H1 (cell line): ENCODE measurements around the gene QSOX2. TPM values are rescaled to one million over a fixed set of nuclear protein-coding genes. Genes with fewer than 3 reads are reported as not detected.

Source experiments
- CTCF ChIA-PET: fragments of 300-600 bp; sonication (Branson Sonifier 250); formaldehyde crosslinking; loops from one replicate; lab custom pipeline; 2021; ENCODE audit not compliant: partially characterized antibody; lab: Charles Lee
- POLR2A ChIA-PET: fragments of 300-600 bp; sonication (Branson Sonifier 250); formaldehyde crosslinking; loops from one replicate; lab custom pipeline; 2021; ENCODE audit warnings: inconsistent platforms; ENCODE audit not compliant: partially characterized antibody; lab: Charles Lee
- DNase-seq, 2 experiments: peaks; one replicate each; pipeline versions ENCODE4 v3.0.0 to v3.0.0-alpha.2; 2010 to 2022; ENCODE audit warnings: low spot score in 2 of 2, low read depth in 1 of 2, mixed read lengths in 1 of 2
- FAIRE-seq: peaks from 2 replicates; lab custom pipeline; 2011; peaks lifted over from hg19 to GRCh38; lab: Jason Lieb, UNC
- H2AFZ ChIP-seq: 2 replicates; pipeline ENCODE4 v1.8.1; 2012; ENCODE audit warnings: low read length, inconsistent platforms
- H2AK5ac ChIP-seq: 2 replicates; pipeline ENCODE4 v1.6.1; 2013; ENCODE audit warnings: low read depth, low read length
- H2BK120ac ChIP-seq: replicated peaks from 2 replicates; pipeline ENCODE3; 2013; ENCODE audit warnings: low read depth, low read length, inconsistent platforms
- H2BK12ac ChIP-seq: 2 replicates; pipeline ENCODE4 v1.6.1; 2013; ENCODE audit warnings: low read depth, low read length
- H2BK15ac ChIP-seq: 2 replicates; pipeline ENCODE4 v1.6.1; 2013; ENCODE audit warnings: low read length
- H2BK20ac ChIP-seq: 2 replicates; pipeline ENCODE4 v1.6.1; 2013; ENCODE audit warnings: low read length
- H2BK5ac ChIP-seq: 2 replicates; pipeline ENCODE4 v1.6.1; 2013; ENCODE audit warnings: low read depth, low read length
- H3K14ac ChIP-seq: 2 replicates; pipeline ENCODE4 v1.6.1; 2013; ENCODE audit warnings: inconsistent platforms; ENCODE audit not compliant: insufficient read length
- H3K18ac ChIP-seq: 2 replicates; pipeline ENCODE4 v1.6.1; 2013; ENCODE audit warnings: low read length; ENCODE audit errors: extremely low read depth
- H3K23ac ChIP-seq: 2 replicates; pipeline ENCODE4 v1.6.1; 2013; ENCODE audit warnings: inconsistent platforms; ENCODE audit not compliant: insufficient read length
- H3K23me2 ChIP-seq: 2 replicates; pipeline ENCODE4 v1.6.1; 2013; ENCODE audit warnings: low read depth, low read length
- H3K27ac ChIP-seq: 2 replicates; pipeline ENCODE4 v1.6.1; 2011; ENCODE audit warnings: low read depth, low read length, inconsistent platforms
- H3K27me3 ChIP-seq, 4 experiments: replicated peaks in 1 of 4; 1 replicate in 1 of 4; 2 replicates in 3 of 4; pipeline versions ENCODE4 v1.6.1 to v1.8.1; 2011 to 2013; ENCODE audit warnings: low read length in 3 of 4, mild to moderate bottlenecking in 3 of 4, inconsistent platforms in 2 of 4, mixed read lengths in 2 of 4, moderate library complexity in 1 of 4; ENCODE audit not compliant: control insufficient read depth in 3 of 4, insufficient read depth in 3 of 4; ENCODE audit errors: extremely low read depth in 1 of 4
- H3K36me3 ChIP-seq, 4 experiments: 2 replicates each; pipeline versions ENCODE4 v1.6.1 to v1.8.1; 2011 to 2013; ENCODE audit warnings: mild to moderate bottlenecking in 4 of 4, low read length in 3 of 4, moderate library complexity in 2 of 4, control low read depth in 1 of 4, inconsistent platforms in 1 of 4; ENCODE audit not compliant: insufficient read depth in 4 of 4, control insufficient read depth in 2 of 4
- H3K4ac ChIP-seq: replicated peaks from 2 replicates; pipeline ENCODE3; 2013; ENCODE audit warnings: low read length, low read depth, mixed read lengths, inconsistent platforms; ENCODE audit not compliant: insufficient read length
- H3K4me1 ChIP-seq, 4 experiments: replicated peaks in 1 of 4; 1 replicate in 1 of 4; 2 replicates in 3 of 4; pipeline versions ENCODE4 v1.6.1 to v1.8.1; 2011 to 2013; ENCODE audit warnings: low read length in 3 of 4, inconsistent platforms in 2 of 4, mixed read lengths in 1 of 4; ENCODE audit not compliant: insufficient read depth in 4 of 4, control insufficient read depth in 3 of 4
- H3K4me2 ChIP-seq, 2 experiments: 2 replicates each; pipeline versions ENCODE4 v1.6.1 to v1.8.1; 2011 to 2013; ENCODE audit warnings: low read depth in 2 of 2, low read length in 2 of 2, control low read depth in 1 of 2, inconsistent platforms in 1 of 2, mild to moderate bottlenecking in 1 of 2; ENCODE audit not compliant: insufficient read depth in 1 of 2
- H3K4me3 ChIP-seq, 4 experiments: fragments of 200-600, 300-600 bp in 1 of 4; sonication (generic), shearing (Covaris generic), sonication (Bioruptor Twin) in 1 of 4; 2 replicates each; pipeline versions ENCODE4 v1.5.1 to v1.8.1; 2011 to 2016; ENCODE audit warnings: low read length in 4 of 4, low read depth in 3 of 4, control low read depth in 2 of 4, inconsistent platforms in 2 of 4, mild to moderate bottlenecking in 2 of 4, mixed read lengths in 1 of 4, moderate library complexity in 1 of 4; ENCODE audit not compliant: insufficient read depth in 2 of 4; ENCODE audit errors: extremely low read depth in 1 of 4
- H3K56ac ChIP-seq: replicated peaks from 2 replicates; pipeline ENCODE3; 2013; ENCODE audit warnings: low read depth, mild to moderate bottlenecking, mixed read lengths, low read length, inconsistent platforms; ENCODE audit not compliant: insufficient read length
- H3K79me1 ChIP-seq: 2 replicates; pipeline ENCODE4 v1.6.1; 2013; ENCODE audit warnings: low read depth, low read length, control low read depth
- H3K79me2 ChIP-seq, 2 experiments: 2 replicates each; pipeline versions ENCODE4 v1.6.1 to v1.8.1; 2012 to 2013; ENCODE audit warnings: low read length in 2 of 2, mild to moderate bottlenecking in 2 of 2, inconsistent platforms in 1 of 2; ENCODE audit not compliant: insufficient read depth in 2 of 2, control insufficient read depth in 1 of 2
- H3K9ac ChIP-seq, 4 experiments: replicated peaks in 1 of 4; 1 replicate in 1 of 4; 2 replicates in 3 of 4; pipeline versions ENCODE4 v1.6.1 to v1.8.1; 2011 to 2013; ENCODE audit warnings: low read depth in 3 of 4, low read length in 3 of 4, control low read depth in 2 of 4, mild to moderate bottlenecking in 2 of 4, moderate library complexity in 2 of 4, inconsistent platforms in 1 of 4; ENCODE audit errors: extremely low read depth in 1 of 4
- H3K9me3 ChIP-seq, 2 experiments: 2 replicates each; pipeline versions ENCODE4 v1.6.1 to v1.8.1; 2012 to 2013; ENCODE audit warnings: mild to moderate bottlenecking in 2 of 2, moderate library complexity in 2 of 2, control low read depth in 1 of 2, inconsistent platforms in 1 of 2, low read depth in 1 of 2, low read length in 1 of 2, mixed read lengths in 1 of 2; ENCODE audit not compliant: insufficient read depth in 2 of 2
- H4K20me1 ChIP-seq, 2 experiments: replicated peaks in 1 of 2; 2 replicates each; pipeline versions ENCODE3 to v1.8.1; 2011 to 2013; ENCODE audit warnings: inconsistent platforms in 2 of 2, low read length in 2 of 2, mild to moderate bottlenecking in 1 of 2; ENCODE audit not compliant: insufficient read depth in 2 of 2, control insufficient read depth in 1 of 2
- H4K5ac ChIP-seq: 2 replicates; pipeline ENCODE4 v1.6.1; 2013; ENCODE audit warnings: low read length, low read depth, mixed read lengths, inconsistent platforms; ENCODE audit not compliant: insufficient read length
- H4K8ac ChIP-seq: 2 replicates; pipeline ENCODE4 v1.8.0; 2013; ENCODE audit warnings: mild to moderate bottlenecking, moderate library complexity, low read length, inconsistent platforms; ENCODE audit not compliant: insufficient read depth; ENCODE audit errors: extremely low read depth
- H4K91ac ChIP-seq: replicated peaks from 2 replicates; pipeline ENCODE3; 2013; ENCODE audit warnings: low read length, mixed read lengths, inconsistent platforms; ENCODE audit not compliant: insufficient read length
- CTBP2 ChIP-seq: IDR thresholded peaks from 2 replicates; pipeline ENCODE4 v1.7.0; 2011; ENCODE audit warnings: borderline replicate concordance, mild to moderate bottlenecking, moderate library complexity, mixed read lengths, low read length; ENCODE audit not compliant: insufficient read depth, insufficient read length
- NRF1 ChIP-seq: IDR thresholded peaks from 2 replicates; pipeline ENCODE4 v1.6.1; 2011; ENCODE audit warnings: mild to moderate bottlenecking, low read depth, low read length, improper control_type of control experiment
- RNF2 ChIP-seq: fragments of 200-900, 300-1000 bp; sonication (generic); IDR thresholded peaks from 2 replicates; pipeline ENCODE4 v1.7.1; 2016; ENCODE audit warnings: borderline replicate concordance, low read depth, mild to moderate bottlenecking, antibody characterized with exemption, low read length; ENCODE audit not compliant: poor library complexity, severe bottlenecking; ENCODE audit errors: missing control alignments
- WGBS, 2 experiments: shearing (Covaris generic) in 1 of 2; methylation state at CpG; one replicate each; pipeline versions ENCODE4 v1.1.6 to v1.1.7; 2013 to 2015; ENCODE audit warnings: low lambda C conversion rate in 2 of 2, mixed read lengths in 2 of 2, inconsistent platforms in 1 of 2, low coverage in 1 of 2, missing lambda C conversion rate in 1 of 2; ENCODE audit not compliant: insufficient replicate concordance in 2 of 2, insufficient coverage in 1 of 2, insufficient read length in 1 of 2; ENCODE audit errors: extremely low coverage in 1 of 2, missing lambda C conversion rate in 1 of 2; 5-methylcytosine and 5-hydroxymethylcytosine counted together
- polyA plus RNA-seq, 7 experiments: library from polyadenylated mRNA; depleted of rRNA in 3 of 7; stranded (reverse) in 5 of 7; unstranded in 2 of 7; fragments of >200 nt in 5 of 7; fragments of 200-250 nt in 2 of 7; gene quantifications; 1 replicate in 5 of 7; 2 replicates in 1 of 7; 4 replicates in 1 of 7; pipeline versions ENCODE4 v1.2.1 to v1.2.3, GENCODE V29; 2011 to 2013; ENCODE audit warnings: missing spikeins in 2 of 7, mixed read lengths in 2 of 7
- total RNA-seq: library from RNA; stranded (reverse); fragmentation: NEBNext Ultra II Directional; extraction: Animal tissue kit (Norgen Biotek cat#: 25700); gene quantifications from 2 replicates; pipeline ENCODE4 v1.2.1, GENCODE V29; 2021

Gene QSOX2
- total and polyA plus RNA-seq, 2 of the 8 experiments (the other 6 are each of a cell fraction or from before 2014, with no cell fraction given) = 18.0 to 28.6 TPM

DNA sequence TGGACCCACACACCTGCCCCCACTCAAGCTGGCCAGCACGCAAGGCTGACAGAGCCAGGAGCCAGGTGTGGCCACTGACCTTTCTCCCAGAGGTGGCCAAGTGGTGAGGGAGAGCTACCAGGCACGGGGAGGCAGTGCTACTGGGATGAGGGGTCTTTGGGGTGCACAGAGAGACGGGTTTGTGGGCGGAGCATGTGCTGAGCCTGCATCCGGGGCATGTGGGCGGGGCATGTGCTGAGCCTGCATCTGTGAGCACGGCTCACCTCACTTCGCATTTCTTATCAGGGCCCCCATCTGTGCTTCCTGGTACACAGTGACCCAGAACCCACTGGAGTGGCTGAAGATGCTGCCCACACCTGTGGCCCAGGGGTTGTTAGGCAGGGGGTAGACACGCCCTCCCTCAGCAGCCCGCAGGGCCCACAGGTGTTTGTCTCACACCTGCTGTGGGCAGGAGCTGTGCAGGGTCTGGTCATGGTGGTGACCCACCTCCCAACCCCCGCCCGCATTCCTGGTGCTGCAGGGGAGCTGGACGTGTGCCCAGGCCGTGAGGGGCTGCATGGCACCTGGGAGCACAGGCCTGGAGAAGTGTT lies 36.8 kb upstream of the QSOX2 start:
- Histone ChIP-seq H3K14ac (no peak overlapping the region), H3K23me2 (no peaks in the 10 kb centered on the region), H3K36me3 (no peaks in the 10 kb centered on the region), H3K9ac (no peak overlapping the region), H2BK20ac (no peak overlapping the region), H2AK5ac (no peak overlapping the region; the same call in 1 of the 2 replicates), H2BK15ac (no peak overlapping the region; the same call in 1 of the 2 replicates), H3K4me2 (no peak overlapping the region), H2AFZ (no peak overlapping the region), H4K20me1 (no peaks in the 10 kb centered on the region), H4K8ac (peak overlapping the region; percentile 65; the same call in 1 of the 2 replicates), H3K18ac (no peak overlapping the region), H3K56ac (no peak overlapping the region), H4K91ac (no peak overlapping the region), H3K4me3 (no peak overlapping the region), H3K79me1 (no peaks in the 10 kb centered on the region), H3K23ac (no peak overlapping the region), H2BK5ac (0 out of 2 replicates have a peak overlapping the region, but pooled peaks have one; percentile 60), H3K9me3 (no peaks in the 10 kb centered on the region), H3K4me1 (peaks cover 0 to 4% (median 2%) of the 10 kb centered on the region in 4 experiments; a peak in 3 of 7 replicates), H2BK120ac (no peak overlapping the region), H3K4ac (peak overlapping the region; percentile 69), H3K27ac (no peak overlapping the region), H3K79me2 (no peaks in the 10 kb centered on the region), H4K5ac (no peak overlapping the region), H3K27me3 (no peaks in the 10 kb centered on the region), H2BK12ac (peak overlapping the region; percentile 39; the same call in 1 of the 2 replicates)
- no peak for DNase-seq
- 85% methylated on average over 12 of the region's 14 CpGs; no CpG with 5 or more reads in 1 of the 2 experiments for WGBS, 2 experiments
- CTCF ChIA-PET = interaction anchor here (0.6 to 5.2 kb wide), 25 partner anchors 8 to 314 kb away, joined by 3 to 40 read pairs (median 4); no protein-coding TSS in a partner anchor
- FAIRE-seq = no peak
- TF ChIP-seq NRF1 = no peak
- no peak for TF ChIP-seq CTBP2
- no peak for TF ChIP-seq RNF2
- POLR2A ChIA-PET = no interaction called here
